ENCODE results near the gene UPK3A.

DNA sequence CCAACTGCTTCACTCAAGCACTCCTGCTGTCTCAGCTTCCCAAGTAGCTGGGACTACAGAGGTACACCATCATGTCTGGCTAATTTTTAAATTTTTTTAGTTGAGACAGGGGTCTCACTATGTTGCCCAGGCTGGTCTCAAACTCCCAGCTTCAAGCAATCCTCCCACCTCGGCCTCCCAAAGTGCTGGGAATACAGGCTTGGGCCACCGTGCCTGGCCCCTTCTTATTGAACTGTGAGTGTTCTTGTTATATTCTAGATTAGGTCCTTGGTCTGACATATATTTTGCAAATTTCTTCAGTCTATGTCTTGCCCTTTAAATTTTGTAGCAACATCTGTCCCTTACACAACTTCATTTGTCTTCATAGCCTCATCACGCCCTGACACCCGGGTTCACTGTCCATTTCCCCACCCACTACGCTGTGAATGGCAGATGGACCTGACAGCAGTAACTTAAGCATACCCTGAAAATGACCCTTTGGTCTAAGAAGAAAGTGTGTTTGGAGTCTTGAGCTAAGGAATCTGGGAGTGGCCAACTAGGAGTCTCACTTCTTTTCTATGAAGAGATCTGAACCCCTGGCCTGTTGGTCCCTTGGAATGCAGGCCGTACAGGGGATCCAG, 20.8 kb downstream of the UPK3A start:
- TF ChIP-seq, protein P1, sequence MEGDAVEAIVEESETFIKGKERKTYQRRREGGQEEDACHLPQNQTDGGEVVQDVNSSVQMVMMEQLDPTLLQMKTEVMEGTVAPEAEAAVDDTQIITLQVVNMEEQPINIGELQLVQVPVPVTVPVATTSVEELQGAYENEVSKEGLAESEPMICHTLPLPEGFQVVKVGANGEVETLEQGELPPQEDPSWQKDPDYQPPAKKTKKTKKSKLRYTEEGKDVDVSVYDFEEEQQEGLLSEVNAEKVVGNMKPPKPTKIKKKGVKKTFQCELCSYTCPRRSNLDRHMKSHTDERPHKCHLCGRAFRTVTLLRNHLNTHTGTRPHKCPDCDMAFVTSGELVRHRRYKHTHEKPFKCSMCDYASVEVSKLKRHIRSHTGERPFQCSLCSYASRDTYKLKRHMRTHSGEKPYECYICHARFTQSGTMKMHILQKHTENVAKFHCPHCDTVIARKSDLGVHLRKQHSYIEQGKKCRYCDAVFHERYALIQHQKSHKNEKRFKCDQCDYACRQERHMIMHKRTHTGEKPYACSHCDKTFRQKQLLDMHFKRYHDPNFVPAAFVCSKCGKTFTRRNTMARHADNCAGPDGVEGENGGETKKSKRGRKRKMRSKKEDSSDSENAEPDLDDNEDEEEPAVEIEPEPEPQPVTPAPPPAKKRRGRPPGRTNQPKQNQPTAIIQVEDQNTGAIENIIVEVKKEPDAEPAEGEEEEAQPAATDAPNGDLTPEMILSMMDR (IDR thresholded peaks at IDR 0.05): no peak
- TF ChIP-seq POLR2A (IDR thresholded peaks at IDR 0.05): no peak
